Fibroblast of skin of right quadriceps (primary cell): ENCODE measurements around the gene ZFP64.

Experiments used
- DNase-seq: peaks from one replicate; pipeline ENCODE4 v3.0.0-alpha.2; 2013

Gene ZFP64

DNA sequence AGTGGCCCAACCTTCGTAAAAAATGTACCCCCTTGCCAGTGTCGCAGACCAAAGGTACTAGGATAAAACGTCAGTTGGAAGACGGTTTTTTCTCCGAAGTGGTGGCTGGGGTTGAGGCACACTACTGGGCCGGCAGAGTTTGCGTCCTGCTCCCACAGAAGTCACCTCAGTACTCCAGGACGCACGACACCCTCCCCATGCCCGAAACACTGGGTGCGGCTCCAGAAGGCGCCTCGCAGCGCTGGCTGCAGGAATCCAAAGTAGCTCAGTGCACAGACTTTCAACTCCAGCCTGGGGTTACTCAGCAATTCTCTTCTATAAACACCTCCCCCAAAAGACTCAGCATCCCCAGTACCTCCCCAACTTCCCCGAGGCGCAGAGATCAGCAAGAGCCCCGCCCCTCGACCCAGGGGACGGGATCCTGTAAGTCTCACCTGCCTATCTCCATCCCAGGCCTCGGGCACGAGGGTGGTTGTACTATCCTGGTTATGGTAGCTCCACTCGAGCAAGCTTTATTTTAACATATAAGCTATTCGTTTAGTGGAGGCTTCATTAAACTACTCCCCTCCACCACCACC is 88.2 kb downstream of the ZFP64 start:
- peak; percentile 47 for DNase-seq

DNA sequence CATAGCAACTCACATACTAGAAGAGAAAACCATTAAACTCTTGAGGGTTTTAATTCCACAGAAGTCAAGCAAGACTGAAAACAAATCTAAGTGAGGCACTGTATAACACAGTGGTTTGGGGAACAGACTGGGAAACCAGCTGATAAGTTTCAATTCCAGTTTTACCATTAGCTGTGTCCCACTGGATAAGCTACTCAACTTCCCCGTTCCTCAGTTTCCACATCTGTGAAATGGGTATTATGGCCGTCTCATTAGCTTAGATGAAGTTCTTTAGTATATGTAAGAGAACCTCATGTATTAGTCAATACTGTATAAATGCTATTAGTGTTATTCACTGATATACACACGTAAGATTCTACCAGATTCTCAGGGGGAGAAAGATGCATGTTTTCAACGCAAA is 89.0 kb downstream of the ZFP64 start:
- DNase-seq = no peak

DNA sequence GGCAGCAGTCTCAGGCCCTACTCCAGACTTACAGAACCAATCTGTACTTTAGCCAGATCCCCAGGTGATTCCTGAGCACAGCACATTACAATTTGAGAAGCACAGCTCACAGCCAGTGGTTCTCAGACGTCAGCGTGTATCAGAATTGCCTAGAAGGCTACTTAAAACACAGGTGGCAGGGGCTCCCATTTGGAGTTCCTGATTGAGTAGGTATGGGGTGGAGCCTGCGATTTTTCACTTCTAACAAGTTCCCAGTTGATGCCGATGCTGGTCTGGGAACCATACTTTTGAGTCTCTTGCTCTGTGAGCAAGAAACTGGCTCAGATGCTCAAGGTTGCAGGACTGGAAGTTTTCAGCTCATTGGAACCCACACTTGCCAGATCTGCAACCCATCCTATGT is 89.5 kb downstream of the ZFP64 start:
- no peak for DNase-seq
